GM04504 (cell line): ENCODE results near the gene SNIP1.
"Not testable (repeated sequence)": the region's sequence is repeated elsewhere in the genome, so short reads cannot be mapped to it uniquely, and the experiment has no call there.

ENCODE experiments used
- DNase-seq: peaks from one replicate; pipeline ENCODE4 v3.0.0-alpha.2; 2012; ENCODE audit warnings: low read depth

SNIP1 gene

DNA sequence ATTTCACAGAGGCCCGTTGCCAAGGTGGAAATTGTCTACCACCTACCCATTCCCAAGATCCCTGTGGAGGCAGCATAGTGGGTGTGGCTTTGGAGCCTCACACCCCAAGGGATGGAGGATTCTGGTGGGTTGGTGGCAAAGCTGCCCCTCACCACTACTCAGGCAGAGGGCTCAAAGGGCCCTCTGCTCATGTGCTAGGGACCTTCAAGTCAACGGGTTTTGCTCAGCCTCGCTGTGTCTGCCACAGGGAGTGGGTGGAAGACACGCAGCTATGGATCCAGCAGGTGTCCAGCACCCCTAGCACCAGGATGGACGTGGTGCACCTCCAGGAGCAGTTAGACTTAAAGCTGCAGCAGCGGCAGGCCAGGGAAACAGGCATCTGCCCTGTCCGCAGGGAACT lies 5.0 kb upstream of the SNIP1 start:
- DNase-seq = no peak

DNA sequence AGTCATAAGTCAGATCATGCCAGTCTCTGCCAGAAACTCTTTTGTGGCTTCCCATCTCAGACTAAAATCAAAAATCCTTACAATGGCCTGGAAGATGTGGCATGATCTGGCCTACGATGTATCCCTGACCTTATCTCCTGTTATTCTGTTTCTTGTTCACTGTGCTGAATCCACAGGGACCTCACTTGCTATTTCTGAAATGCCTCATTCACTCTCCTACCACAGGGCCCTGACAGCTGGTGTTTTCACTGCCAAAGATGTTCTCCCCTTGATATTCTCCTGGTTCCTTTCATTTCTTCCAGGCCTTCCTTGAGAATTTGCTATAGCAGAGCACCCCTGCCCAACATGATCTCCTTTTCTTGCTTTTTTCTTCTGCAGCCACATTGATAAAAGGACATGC lies 4.3 kb upstream of the SNIP1 start:
- DNase-seq = no peak

GRCh38 chr1:37557402-37557801 lies 3.3 kb upstream of the SNIP1 start:
- no peak for DNase-seq

GRCh38 chr1:37556712-37557196 lies 2.7 kb upstream of the SNIP1 start, which contains the start of gene DNALI1:
DNALI1 (plus strand) TSS chr1:37556940; CDS start chr1:37556995, 55 bp downstream.
- peak; percentile 65 for DNase-seq

DNA sequence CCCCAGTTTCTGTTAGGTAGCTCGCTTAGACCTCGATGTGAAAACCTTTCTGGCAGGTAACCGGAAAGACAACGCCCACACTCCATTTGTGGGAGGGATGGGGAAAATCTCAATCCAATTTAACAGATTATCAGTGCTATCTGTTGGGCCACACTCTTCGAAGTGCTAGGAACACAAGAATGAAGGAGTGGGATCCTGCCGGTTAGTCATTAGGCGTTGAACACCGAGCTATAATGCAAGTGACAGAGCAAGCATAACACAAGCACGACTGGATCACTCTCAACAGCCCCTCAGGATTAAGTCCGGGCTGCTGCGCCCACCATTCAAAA lies 531 bp downstream of the SNIP1 start:
- no peak for DNase-seq

- no peak for DNase-seq
Measured at GRCh38 chr1:37549341-37549740, 4.8 kb downstream of the SNIP1 start.

DNA sequence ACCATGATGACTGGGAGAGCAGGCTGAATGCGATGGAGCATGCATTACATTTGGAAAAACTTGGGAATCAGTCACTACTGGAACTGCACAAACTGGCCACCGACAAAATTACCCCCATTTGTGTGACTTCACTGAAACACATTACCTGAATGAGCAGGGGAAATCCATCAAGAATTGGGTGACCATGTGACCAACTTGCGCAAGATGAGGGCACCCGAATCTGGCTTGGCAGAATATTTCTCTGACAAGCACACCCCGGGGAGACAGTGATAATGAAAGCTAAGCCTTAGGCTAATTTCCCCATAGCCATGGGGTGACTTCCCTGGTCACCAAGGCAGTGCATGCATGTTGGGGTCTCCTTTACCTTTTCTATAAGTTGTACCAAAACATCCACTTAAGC lies 9.1 kb downstream of the SNIP1 start:
- DNase-seq = no peak

- no peak for DNase-seq
Measured at GRCh38 chr1:37544530-37544929, 9.6 kb downstream of the SNIP1 start.

GRCh38 chr1:37540036-37540785 lies 13.9 kb downstream of the SNIP1 start:
- DNase-seq = no peak

- DNase-seq = not testable (repeated sequence)
Measured at GRCh38 chr1:37539154-37539553, 14.9 kb downstream of the SNIP1 start.

GRCh38 chr1:37537378-37537777 lies 16.7 kb downstream of the SNIP1 start:
- peak; percentile 26 for DNase-seq

GRCh38 chr1:37533317-37534093 lies 20.6 kb downstream of the SNIP1 start:
- DNase-seq = no peak

GRCh38 chr1:37532418-37533156 lies 21.5 kb downstream of the SNIP1 start:
- DNase-seq = not testable (repeated sequence)

- DNase-seq = not testable (repeated sequence)
Measured at GRCh38 chr1:37529888-37530287, 24.2 kb downstream of the SNIP1 start.

- DNase-seq = no peak
Measured at GRCh38 chr1:37519613-37520012, 34.5 kb downstream of the SNIP1 start.

GRCh38 chr1:37518929-37519328 lies 35.2 kb downstream of the SNIP1 start:
- not testable (repeated sequence) for DNase-seq

DNA sequence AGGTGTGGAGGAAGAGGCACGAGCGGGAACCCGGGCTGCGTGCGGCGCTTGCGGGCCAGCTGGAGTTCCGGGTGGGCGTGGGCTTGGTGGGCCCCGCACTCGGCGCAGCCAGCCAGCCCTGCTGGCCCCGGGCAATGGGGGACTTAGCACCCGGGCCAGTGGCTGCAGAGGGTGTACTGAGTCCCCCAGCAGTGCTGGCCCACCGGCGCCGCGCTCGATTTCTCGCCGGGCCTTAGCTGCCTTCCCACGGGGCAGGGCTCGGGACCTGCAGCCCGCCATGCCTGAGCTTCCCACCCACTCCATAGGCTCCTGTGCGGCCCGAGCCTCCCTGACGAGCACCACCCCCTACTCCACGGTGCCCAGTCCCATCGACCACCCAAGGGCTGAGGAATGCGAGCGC lies 35.9 kb downstream of the SNIP1 start:
- DNase-seq = not testable (repeated sequence)

- no peak for DNase-seq
Measured at GRCh38 chr1:37517569-37517968, 36.5 kb downstream of the SNIP1 start.

DNA sequence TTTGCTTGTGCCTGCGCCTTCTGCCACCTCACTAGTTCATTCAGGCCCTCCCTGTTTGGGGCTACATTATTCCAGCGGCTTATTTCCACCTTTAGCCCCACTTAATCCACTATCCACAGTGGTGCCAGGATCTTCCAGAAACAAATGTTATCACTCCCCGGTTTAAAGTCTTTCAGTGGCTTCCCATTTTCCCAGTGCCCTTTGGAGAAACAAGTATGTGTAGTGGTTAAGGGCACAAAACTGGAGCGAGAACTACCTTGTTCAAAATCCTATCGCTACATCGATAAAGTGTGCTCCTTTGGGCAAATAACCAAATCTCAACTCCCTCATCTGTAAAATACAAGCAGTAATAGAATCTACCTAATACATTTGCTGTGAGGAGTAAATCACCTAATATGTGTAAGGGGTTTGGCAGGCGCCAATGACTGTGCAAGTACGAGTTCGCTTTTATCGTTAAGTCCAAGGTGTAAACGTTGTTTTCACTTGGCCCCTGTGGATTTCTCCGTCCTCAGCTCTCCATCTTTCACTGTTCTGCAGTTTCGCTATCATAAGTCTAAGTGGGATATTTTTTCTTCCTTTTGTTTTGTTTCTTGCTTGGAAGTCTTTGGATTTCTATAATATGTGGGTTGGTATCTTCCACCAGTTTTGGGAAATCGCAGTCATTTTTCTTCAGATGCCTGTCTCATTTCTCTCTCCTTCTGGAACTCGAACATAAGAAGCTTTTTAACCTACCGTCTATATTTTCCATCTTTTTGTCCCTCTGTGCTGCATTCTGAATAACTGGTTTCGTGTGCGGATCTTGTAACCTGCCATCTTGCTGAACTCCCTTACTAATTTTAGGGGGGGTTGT lies 38.7 kb downstream of the SNIP1 start:
- DNase-seq = no peak

GRCh38 chr1:37514350-37515184 lies 39.5 kb downstream of the SNIP1 start, which contains the start of gene MEAF6:
MEAF6 (minus strand) TSS chr1:37514766; CDS start chr1:37514746, 20 bp downstream.
- peak; percentile 63 for DNase-seq
